Right lobe of liver (tissue), 4 donors: ENCODE results near the gene SDK1.

ENCODE experiments used
- CTCF ChIP-seq, 4 donors: fragments of 200-600 bp in 3 of 4; fragments of 450-650 bp in 1 of 4; IDR thresholded peaks; one replicate each; pipeline versions ENCODE4 v1.5.1 to v1.8.0; 2016 to 2022; ENCODE audit warnings: antibody characterized with exemption in 4 of 4, mild to moderate bottlenecking in 2 of 4
- POLR2A ChIP-seq: fragments of 450-650 bp; IDR thresholded peaks from one replicate; pipeline ENCODE4 v1.6.1; 2017; ENCODE audit warnings: antibody characterized with exemption, mild to moderate bottlenecking
- donor health status: DM: no; HTN: no; CAD: no.
- donor health status: DM: no; HTN: no; CAD: no.
- donor health status: DM: no; HTN: yes; CAD: no.

- no peak for TF ChIP-seq POLR2A
- no peak for TF ChIP-seq CTCF (IDR thresholded peaks at IDR 0.05)
Observed at GRCh38 chr7:3767917-3768777, 467.1 kb downstream of the SDK1 start.
